OCI-LY1 (cell line): ENCODE data around the gene PTPRT.

ENCODE experiments used
- CTCF ChIP-seq: fragments of 200-600 bp; sonication (generic), shearing (Covaris generic); IDR thresholded peaks from 2 replicates; pipeline ENCODE4 v1.5.1; 2017; ENCODE audit warnings: mild to moderate bottlenecking, antibody characterized with exemption, low read length, moderate library complexity, mixed read lengths
- EZH2 ChIP-seq: fragments of 200-600 bp; sonication (generic), shearing (Covaris generic); IDR thresholded peaks from 2 replicates; pipeline ENCODE4 v1.8.0; 2017; ENCODE audit warnings: borderline replicate concordance, mixed run types, mild to moderate bottlenecking, antibody characterized with exemption, low read length, moderate library complexity, mixed read lengths

- TF ChIP-seq CTCF (no peak), EZH2 (no peak)
Observed at GRCh38 chr20:42346189-42347170, 843.2 kb downstream of the PTPRT start.
